SU-DHL-6 (cell line): ENCODE measurements around the gene PLAA.

Source experiments
- EZH2phosphoT487 ChIP-seq: fragments of 200-600 bp; sonication (generic), shearing (Covaris generic); conservative IDR thresholded peaks from 2 replicates; pipeline ENCODE4 v1.6.1; 2018; ENCODE audit warnings: mild to moderate bottlenecking, antibody characterized with exemption, low read length, moderate library complexity, mixed read lengths
- TF ChIP-seq, protein P1 (sequence below): fragments of 200-600 bp; sonication (generic); IDR thresholded peaks from one replicate; pipeline ENCODE4 v1.5.1; 2017; ENCODE audit warnings: antibody characterized with exemption, mild to moderate bottlenecking, low read length, moderate library complexity; ENCODE audit not compliant: insufficient read depth, poor library complexity, severe bottlenecking

DNA sequence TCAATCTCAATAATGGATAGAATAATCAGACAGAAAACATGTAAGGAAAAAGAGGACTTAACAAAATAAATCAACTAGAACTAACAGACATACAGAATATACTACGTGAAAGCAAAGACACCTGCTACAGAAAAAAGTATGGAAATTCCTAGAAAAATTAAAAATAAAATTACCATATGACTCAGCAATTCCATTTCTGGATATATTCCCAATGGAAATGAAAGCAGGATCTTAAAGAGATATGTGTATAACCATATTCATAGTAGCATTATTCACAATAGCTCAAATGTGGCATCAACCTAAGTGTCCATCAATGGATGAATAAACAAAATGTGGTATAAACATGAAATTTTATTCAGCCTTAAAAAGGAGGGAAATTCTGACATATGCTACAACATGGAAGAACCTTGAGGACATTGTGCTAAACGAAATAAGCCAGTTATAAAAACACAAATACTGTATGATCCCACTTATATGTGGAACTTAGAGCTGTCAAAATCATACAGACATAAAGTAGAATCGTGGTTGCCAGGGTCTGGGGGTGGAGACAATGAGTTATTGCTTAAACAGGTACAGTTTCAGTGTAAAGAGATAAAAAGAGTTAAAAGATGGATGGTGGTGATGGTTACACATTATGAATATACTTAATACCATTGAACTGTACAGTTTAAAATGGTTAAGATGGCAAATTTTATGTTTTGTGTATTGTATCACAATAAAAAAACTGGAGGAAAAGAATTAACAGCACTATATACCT lies 6.9 kb downstream of the PLAA start:
- TF ChIP-seq, protein P1, sequence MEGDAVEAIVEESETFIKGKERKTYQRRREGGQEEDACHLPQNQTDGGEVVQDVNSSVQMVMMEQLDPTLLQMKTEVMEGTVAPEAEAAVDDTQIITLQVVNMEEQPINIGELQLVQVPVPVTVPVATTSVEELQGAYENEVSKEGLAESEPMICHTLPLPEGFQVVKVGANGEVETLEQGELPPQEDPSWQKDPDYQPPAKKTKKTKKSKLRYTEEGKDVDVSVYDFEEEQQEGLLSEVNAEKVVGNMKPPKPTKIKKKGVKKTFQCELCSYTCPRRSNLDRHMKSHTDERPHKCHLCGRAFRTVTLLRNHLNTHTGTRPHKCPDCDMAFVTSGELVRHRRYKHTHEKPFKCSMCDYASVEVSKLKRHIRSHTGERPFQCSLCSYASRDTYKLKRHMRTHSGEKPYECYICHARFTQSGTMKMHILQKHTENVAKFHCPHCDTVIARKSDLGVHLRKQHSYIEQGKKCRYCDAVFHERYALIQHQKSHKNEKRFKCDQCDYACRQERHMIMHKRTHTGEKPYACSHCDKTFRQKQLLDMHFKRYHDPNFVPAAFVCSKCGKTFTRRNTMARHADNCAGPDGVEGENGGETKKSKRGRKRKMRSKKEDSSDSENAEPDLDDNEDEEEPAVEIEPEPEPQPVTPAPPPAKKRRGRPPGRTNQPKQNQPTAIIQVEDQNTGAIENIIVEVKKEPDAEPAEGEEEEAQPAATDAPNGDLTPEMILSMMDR = no peak
- TF ChIP-seq EZH2phosphoT487 = no peak
